H1 (cell line): ENCODE data around the gene GDPGP1. TPM values are rescaled to one million over a fixed set of nuclear protein-coding genes. Genes with fewer than 3 reads are reported as not detected.

Experiments
- CTCF ChIA-PET: fragments of 300-600 bp; sonication (Branson Sonifier 250); formaldehyde crosslinking; loops from one replicate; lab custom pipeline; 2021; ENCODE audit not compliant: partially characterized antibody; lab: Charles Lee
- POLR2A ChIA-PET: fragments of 300-600 bp; sonication (Branson Sonifier 250); formaldehyde crosslinking; loops from one replicate; lab custom pipeline; 2021; ENCODE audit warnings: inconsistent platforms; ENCODE audit not compliant: partially characterized antibody; lab: Charles Lee
- DNase-seq, 2 experiments: peaks; one replicate each; pipeline versions ENCODE4 v3.0.0 to v3.0.0-alpha.2; 2010 to 2022; ENCODE audit warnings: low spot score in 2 of 2, low read depth in 1 of 2, mixed read lengths in 1 of 2
- FAIRE-seq: peaks from 2 replicates; lab custom pipeline; 2011; peaks lifted over from hg19 to GRCh38; lab: Jason Lieb, UNC
- H2AFZ ChIP-seq: 2 replicates; pipeline ENCODE4 v1.8.1; 2012; ENCODE audit warnings: low read length, inconsistent platforms
- H2AK5ac ChIP-seq: 2 replicates; pipeline ENCODE4 v1.6.1; 2013; ENCODE audit warnings: low read depth, low read length
- H2BK120ac ChIP-seq: replicated peaks from 2 replicates; pipeline ENCODE3; 2013; ENCODE audit warnings: low read depth, low read length, inconsistent platforms
- H2BK12ac ChIP-seq: 2 replicates; pipeline ENCODE4 v1.6.1; 2013; ENCODE audit warnings: low read depth, low read length
- H2BK15ac ChIP-seq: 2 replicates; pipeline ENCODE4 v1.6.1; 2013; ENCODE audit warnings: low read length
- H2BK20ac ChIP-seq: 2 replicates; pipeline ENCODE4 v1.6.1; 2013; ENCODE audit warnings: low read length
- H2BK5ac ChIP-seq: 2 replicates; pipeline ENCODE4 v1.6.1; 2013; ENCODE audit warnings: low read depth, low read length
- H3K14ac ChIP-seq: 2 replicates; pipeline ENCODE4 v1.6.1; 2013; ENCODE audit warnings: inconsistent platforms; ENCODE audit not compliant: insufficient read length
- H3K18ac ChIP-seq: 2 replicates; pipeline ENCODE4 v1.6.1; 2013; ENCODE audit warnings: low read length; ENCODE audit errors: extremely low read depth
- H3K23ac ChIP-seq: 2 replicates; pipeline ENCODE4 v1.6.1; 2013; ENCODE audit warnings: inconsistent platforms; ENCODE audit not compliant: insufficient read length
- H3K23me2 ChIP-seq: 2 replicates; pipeline ENCODE4 v1.6.1; 2013; ENCODE audit warnings: low read depth, low read length
- H3K27ac ChIP-seq: 2 replicates; pipeline ENCODE4 v1.6.1; 2011; ENCODE audit warnings: low read depth, low read length, inconsistent platforms
- H3K27me3 ChIP-seq, 4 experiments: replicated peaks in 1 of 4; 1 replicate in 1 of 4; 2 replicates in 3 of 4; pipeline versions ENCODE4 v1.6.1 to v1.8.1; 2011 to 2013; ENCODE audit warnings: low read length in 3 of 4, mild to moderate bottlenecking in 3 of 4, inconsistent platforms in 2 of 4, mixed read lengths in 2 of 4, moderate library complexity in 1 of 4; ENCODE audit not compliant: control insufficient read depth in 3 of 4, insufficient read depth in 3 of 4; ENCODE audit errors: extremely low read depth in 1 of 4
- H3K36me3 ChIP-seq, 4 experiments: 2 replicates each; pipeline versions ENCODE4 v1.6.1 to v1.8.1; 2011 to 2013; ENCODE audit warnings: mild to moderate bottlenecking in 4 of 4, low read length in 3 of 4, moderate library complexity in 2 of 4, control low read depth in 1 of 4, inconsistent platforms in 1 of 4; ENCODE audit not compliant: insufficient read depth in 4 of 4, control insufficient read depth in 2 of 4
- H3K4ac ChIP-seq: replicated peaks from 2 replicates; pipeline ENCODE3; 2013; ENCODE audit warnings: low read length, low read depth, mixed read lengths, inconsistent platforms; ENCODE audit not compliant: insufficient read length
- H3K4me1 ChIP-seq, 4 experiments: replicated peaks in 1 of 4; 1 replicate in 1 of 4; 2 replicates in 3 of 4; pipeline versions ENCODE4 v1.6.1 to v1.8.1; 2011 to 2013; ENCODE audit warnings: low read length in 3 of 4, inconsistent platforms in 2 of 4, mixed read lengths in 1 of 4; ENCODE audit not compliant: insufficient read depth in 4 of 4, control insufficient read depth in 3 of 4
- H3K4me2 ChIP-seq, 2 experiments: 2 replicates each; pipeline versions ENCODE4 v1.6.1 to v1.8.1; 2011 to 2013; ENCODE audit warnings: low read depth in 2 of 2, low read length in 2 of 2, control low read depth in 1 of 2, inconsistent platforms in 1 of 2, mild to moderate bottlenecking in 1 of 2; ENCODE audit not compliant: insufficient read depth in 1 of 2
- H3K4me3 ChIP-seq, 4 experiments: fragments of 200-600, 300-600 bp in 1 of 4; sonication (generic), shearing (Covaris generic), sonication (Bioruptor Twin) in 1 of 4; 2 replicates each; pipeline versions ENCODE4 v1.5.1 to v1.8.1; 2011 to 2016; ENCODE audit warnings: low read length in 4 of 4, low read depth in 3 of 4, control low read depth in 2 of 4, inconsistent platforms in 2 of 4, mild to moderate bottlenecking in 2 of 4, mixed read lengths in 1 of 4, moderate library complexity in 1 of 4; ENCODE audit not compliant: insufficient read depth in 2 of 4; ENCODE audit errors: extremely low read depth in 1 of 4
- H3K56ac ChIP-seq: replicated peaks from 2 replicates; pipeline ENCODE3; 2013; ENCODE audit warnings: low read depth, mild to moderate bottlenecking, mixed read lengths, low read length, inconsistent platforms; ENCODE audit not compliant: insufficient read length
- H3K79me1 ChIP-seq: 2 replicates; pipeline ENCODE4 v1.6.1; 2013; ENCODE audit warnings: low read depth, low read length, control low read depth
- H3K79me2 ChIP-seq, 2 experiments: 2 replicates each; pipeline versions ENCODE4 v1.6.1 to v1.8.1; 2012 to 2013; ENCODE audit warnings: low read length in 2 of 2, mild to moderate bottlenecking in 2 of 2, inconsistent platforms in 1 of 2; ENCODE audit not compliant: insufficient read depth in 2 of 2, control insufficient read depth in 1 of 2
- H3K9ac ChIP-seq, 4 experiments: replicated peaks in 1 of 4; 1 replicate in 1 of 4; 2 replicates in 3 of 4; pipeline versions ENCODE4 v1.6.1 to v1.8.1; 2011 to 2013; ENCODE audit warnings: low read depth in 3 of 4, low read length in 3 of 4, control low read depth in 2 of 4, mild to moderate bottlenecking in 2 of 4, moderate library complexity in 2 of 4, inconsistent platforms in 1 of 4; ENCODE audit errors: extremely low read depth in 1 of 4
- H3K9me3 ChIP-seq, 2 experiments: 2 replicates each; pipeline versions ENCODE4 v1.6.1 to v1.8.1; 2012 to 2013; ENCODE audit warnings: mild to moderate bottlenecking in 2 of 2, moderate library complexity in 2 of 2, control low read depth in 1 of 2, inconsistent platforms in 1 of 2, low read depth in 1 of 2, low read length in 1 of 2, mixed read lengths in 1 of 2; ENCODE audit not compliant: insufficient read depth in 2 of 2
- H4K20me1 ChIP-seq, 2 experiments: replicated peaks in 1 of 2; 2 replicates each; pipeline versions ENCODE3 to v1.8.1; 2011 to 2013; ENCODE audit warnings: inconsistent platforms in 2 of 2, low read length in 2 of 2, mild to moderate bottlenecking in 1 of 2; ENCODE audit not compliant: insufficient read depth in 2 of 2, control insufficient read depth in 1 of 2
- H4K5ac ChIP-seq: 2 replicates; pipeline ENCODE4 v1.6.1; 2013; ENCODE audit warnings: low read length, low read depth, mixed read lengths, inconsistent platforms; ENCODE audit not compliant: insufficient read length
- H4K8ac ChIP-seq: 2 replicates; pipeline ENCODE4 v1.8.0; 2013; ENCODE audit warnings: mild to moderate bottlenecking, moderate library complexity, low read length, inconsistent platforms; ENCODE audit not compliant: insufficient read depth; ENCODE audit errors: extremely low read depth
- H4K91ac ChIP-seq: replicated peaks from 2 replicates; pipeline ENCODE3; 2013; ENCODE audit warnings: low read length, mixed read lengths, inconsistent platforms; ENCODE audit not compliant: insufficient read length
- EGR1 ChIP-seq: IDR thresholded peaks from 2 replicates; pipeline ENCODE4 v1.6.1; 2011; ENCODE audit warnings: low read depth, low read length, borderline replicate concordance
- KDM4A ChIP-seq: IDR thresholded peaks from one replicate; pipeline ENCODE4 v1.7.1; 2012; ENCODE audit warnings: low read depth, mild to moderate bottlenecking, moderate library complexity, low read length, inconsistent platforms; ENCODE audit not compliant: severe bottlenecking
- KDM5A ChIP-seq: fragments of 200-600 bp; IDR thresholded peaks from 2 replicates; pipeline ENCODE4 v1.7.1; 2012; ENCODE audit warnings: mild to moderate bottlenecking, low read length, inconsistent platforms, mixed read lengths
- NRF1 ChIP-seq: IDR thresholded peaks from 2 replicates; pipeline ENCODE4 v1.6.1; 2011; ENCODE audit warnings: mild to moderate bottlenecking, low read depth, low read length, improper control_type of control experiment
- POLR2A ChIP-seq, 2 experiments: IDR thresholded peaks; 1 replicate in 1 of 2; 2 replicates in 1 of 2; pipeline ENCODE4 v1.6.1; 2011; ENCODE audit warnings: low read depth in 2 of 2, low read length in 2 of 2, mild to moderate bottlenecking in 2 of 2; ENCODE audit errors: control extremely low read depth in 1 of 2
- SIRT6 ChIP-seq: IDR thresholded peaks from one replicate; pipeline ENCODE4 v1.7.1; 2012; ENCODE audit warnings: low read length, inconsistent platforms
- SUZ12 ChIP-seq: fragments of 200-600 bp; sonication (generic); IDR thresholded peaks from 2 replicates; pipeline ENCODE4 v1.6.1; 2012; ENCODE audit warnings: mild to moderate bottlenecking, inconsistent platforms, low read length, moderate library complexity, mixed read lengths
- TEAD4 ChIP-seq: IDR thresholded peaks from 2 replicates; pipeline ENCODE4 v1.6.1; 2012; ENCODE audit warnings: low read depth, low read length, inconsistent platforms, mixed read lengths
- USF2 ChIP-seq: IDR thresholded peaks from 2 replicates; pipeline ENCODE4 v1.6.1; 2011; ENCODE audit warnings: low read length, improper control_type of control experiment
- WGBS, 2 experiments: shearing (Covaris generic) in 1 of 2; methylation state at CpG; one replicate each; pipeline versions ENCODE4 v1.1.6 to v1.1.7; 2013 to 2015; ENCODE audit warnings: low lambda C conversion rate in 2 of 2, mixed read lengths in 2 of 2, inconsistent platforms in 1 of 2, low coverage in 1 of 2, missing lambda C conversion rate in 1 of 2; ENCODE audit not compliant: insufficient replicate concordance in 2 of 2, insufficient coverage in 1 of 2, insufficient read length in 1 of 2; ENCODE audit errors: extremely low coverage in 1 of 2, missing lambda C conversion rate in 1 of 2; 5-methylcytosine and 5-hydroxymethylcytosine counted together
- polyA plus RNA-seq, 7 experiments: library from polyadenylated mRNA; depleted of rRNA in 3 of 7; stranded (reverse) in 5 of 7; unstranded in 2 of 7; fragments of >200 nt in 5 of 7; fragments of 200-250 nt in 2 of 7; gene quantifications; 1 replicate in 5 of 7; 2 replicates in 1 of 7; 4 replicates in 1 of 7; pipeline versions ENCODE4 v1.2.1 to v1.2.3, GENCODE V29; 2011 to 2013; ENCODE audit warnings: missing spikeins in 2 of 7, mixed read lengths in 2 of 7
- total RNA-seq: library from RNA; stranded (reverse); fragmentation: NEBNext Ultra II Directional; extraction: Animal tissue kit (Norgen Biotek cat#: 25700); gene quantifications from 2 replicates; pipeline ENCODE4 v1.2.1, GENCODE V29; 2021

Gene GDPGP1
- total and polyA plus RNA-seq, 2 of the 8 experiments (the other 6 are each of a cell fraction or from before 2014, with no cell fraction given), result 1.8 to 5.6 TPM

- Histone ChIP-seq H2BK15ac (no peak overlapping the region), H3K14ac (no peak overlapping the region), H2BK120ac (no peak overlapping the region), H4K91ac (no peak overlapping the region), H3K9me3 (no peaks in the 10 kb centered on the region), H2AK5ac (no peak overlapping the region), H3K9ac (no peak overlapping the region), H3K23ac (no peak overlapping the region), H3K27ac (no peak overlapping the region), H2BK5ac (no peak overlapping the region), H3K79me1 (peaks cover 18% of the 10 kb centered on the region), H2AFZ (no peak overlapping the region), H3K23me2 (peaks cover 16% of the 10 kb centered on the region), H3K79me2 (peaks cover 9 to 62% of the 10 kb centered on the region in 2 experiments), H3K27me3 (no peaks in the 10 kb centered on the region), H4K20me1 (peaks cover 6 to 29% of the 10 kb centered on the region in 2 experiments), H3K4me3 (no peak overlapping the region), H3K56ac (no peak overlapping the region), H3K4me2 (no peak overlapping the region; a peak in 1 of 4 replicates), H3K4me1 (peaks cover 0 to 19% (median 7%) of the 10 kb centered on the region in 4 experiments; a peak in 5 of 7 replicates), H3K36me3 (peaks cover 0 to 3% (median 2%) of the 10 kb centered on the region in 4 experiments; a peak in 4 of 8 replicates), H3K4ac (no peak overlapping the region), H2BK20ac (no peak overlapping the region), H4K8ac (no peak overlapping the region), H3K18ac (no peak overlapping the region), H4K5ac (no peak overlapping the region), H2BK12ac (no peak overlapping the region)
- TF ChIP-seq USF2, result no peak
- no peak for TF ChIP-seq KDM4A
- TF ChIP-seq KDM5A, result no peak
- no peak for TF ChIP-seq SIRT6
- TF ChIP-seq TEAD4, result no peak
- no peak for TF ChIP-seq POLR2A (IDR thresholded peaks at IDR 0.05; ENCODE audit: control extremely low read depth in 1 of 2, low read depth in 2 of 2, low read length in 2 of 2)
- TF ChIP-seq NRF1, result no peak
- no peak for TF ChIP-seq SUZ12
- no peak for TF ChIP-seq EGR1
- no peak for DNase-seq
- POLR2A ChIA-PET, result interaction anchor here (1.3 to 2.0 kb wide), 2 partner anchors 9 to 14 kb away, joined by 3 to 5 read pairs; no protein-coding TSS in a partner anchor
- CTCF ChIA-PET, result interaction anchor here (0.6 to 12.6 kb wide), 7 partner anchors 12 to 352 kb away, joined by 3 to 182 read pairs (median 3); no protein-coding TSS in a partner anchor
- FAIRE-seq, result no peak
- WGBS, 2 experiments, result 84% methylated on average over 10 of the region's 10 CpGs; no CpG with 5 or more reads in 1 of the 2 experiments
Measured at GRCh38 chr15:90205050-90205848, 28.8 kb upstream of the GDPGP1 start.
